Endothelial cell (in vitro differentiated cells): ENCODE results near the gene ABCG1. TPM values are rescaled to one million over a fixed set of nuclear protein-coding genes. Genes with fewer than 3 reads are reported as not detected.

Source experiments
- DNase-seq: peaks from one replicate; pipeline ENCODE4 v3.0.0; 2021; ENCODE audit warnings: low spot score
- H3K27ac Mint-ChIP-seq: one replicate; pipeline ENCODE4 v1.8.0; 2021; ENCODE audit warnings: mixed read lengths, inconsistent platforms; ENCODE audit not compliant: unreplicated experiment
- H3K27me3 Mint-ChIP-seq: one replicate; pipeline ENCODE4 v1.8.0; 2021; ENCODE audit warnings: mild to moderate bottlenecking, moderate library complexity, mixed read lengths, inconsistent platforms; ENCODE audit not compliant: unreplicated experiment
- H3K36me3 Mint-ChIP-seq: one replicate; pipeline ENCODE4 v1.8.0; 2021; ENCODE audit warnings: mild to moderate bottlenecking, low read depth, mixed read lengths, inconsistent platforms; ENCODE audit not compliant: unreplicated experiment
- H3K4me1 Mint-ChIP-seq: one replicate; pipeline ENCODE4 v1.8.0; 2021; ENCODE audit warnings: mild to moderate bottlenecking, mixed read lengths, inconsistent platforms; ENCODE audit not compliant: unreplicated experiment
- H3K4me3 Mint-ChIP-seq: one replicate; pipeline ENCODE4 v1.8.0; 2021; ENCODE audit warnings: mild to moderate bottlenecking, mixed read lengths, inconsistent platforms; ENCODE audit not compliant: unreplicated experiment
- H3K9me3 Mint-ChIP-seq: one replicate; pipeline ENCODE4 v1.8.0; 2021; ENCODE audit warnings: mixed read lengths, inconsistent platforms; ENCODE audit not compliant: unreplicated experiment
- total RNA-seq: library from RNA; stranded (reverse); fragmentation: NEBNext Ultra II Directional; extraction: Animal tissue kit (Norgen Biotek cat#: 25700); gene quantifications from one replicate; pipeline ENCODE4 v1.2.1, GENCODE V29; 2021; ENCODE audit not compliant: unreplicated experiment
- TF ChIP-seq, protein P1 (sequence below): fragments of 200-600 bp; sonication (generic); IDR thresholded peaks from one replicate; pipeline ENCODE4 v1.5.0; 2021; ENCODE audit warnings: antibody characterized with exemption; ENCODE audit not compliant: unreplicated experiment

ABCG1 gene
- total RNA-seq, 1 donor from 2014 or later = 48.9 TPM

- H3K36me3 Mint-ChIP-seq = peaks cover 8% of the 10 kb centered on the region
- no peak for DNase-seq
- TF ChIP-seq, protein P1, sequence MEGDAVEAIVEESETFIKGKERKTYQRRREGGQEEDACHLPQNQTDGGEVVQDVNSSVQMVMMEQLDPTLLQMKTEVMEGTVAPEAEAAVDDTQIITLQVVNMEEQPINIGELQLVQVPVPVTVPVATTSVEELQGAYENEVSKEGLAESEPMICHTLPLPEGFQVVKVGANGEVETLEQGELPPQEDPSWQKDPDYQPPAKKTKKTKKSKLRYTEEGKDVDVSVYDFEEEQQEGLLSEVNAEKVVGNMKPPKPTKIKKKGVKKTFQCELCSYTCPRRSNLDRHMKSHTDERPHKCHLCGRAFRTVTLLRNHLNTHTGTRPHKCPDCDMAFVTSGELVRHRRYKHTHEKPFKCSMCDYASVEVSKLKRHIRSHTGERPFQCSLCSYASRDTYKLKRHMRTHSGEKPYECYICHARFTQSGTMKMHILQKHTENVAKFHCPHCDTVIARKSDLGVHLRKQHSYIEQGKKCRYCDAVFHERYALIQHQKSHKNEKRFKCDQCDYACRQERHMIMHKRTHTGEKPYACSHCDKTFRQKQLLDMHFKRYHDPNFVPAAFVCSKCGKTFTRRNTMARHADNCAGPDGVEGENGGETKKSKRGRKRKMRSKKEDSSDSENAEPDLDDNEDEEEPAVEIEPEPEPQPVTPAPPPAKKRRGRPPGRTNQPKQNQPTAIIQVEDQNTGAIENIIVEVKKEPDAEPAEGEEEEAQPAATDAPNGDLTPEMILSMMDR = no peak
- H3K9me3 Mint-ChIP-seq = no peaks in the 10 kb centered on the region
- H3K27ac Mint-ChIP-seq = no peak overlapping the region
- no peak overlapping the region for H3K4me3 Mint-ChIP-seq
- H3K4me1 Mint-ChIP-seq = peaks cover 32% of the 10 kb centered on the region
- peaks cover 6% of the 10 kb centered on the region for H3K27me3 Mint-ChIP-seq
These were observed 18.6 kb downstream of the ABCG1 start for GRCh38 chr21:42237577-42237976.

DNA sequence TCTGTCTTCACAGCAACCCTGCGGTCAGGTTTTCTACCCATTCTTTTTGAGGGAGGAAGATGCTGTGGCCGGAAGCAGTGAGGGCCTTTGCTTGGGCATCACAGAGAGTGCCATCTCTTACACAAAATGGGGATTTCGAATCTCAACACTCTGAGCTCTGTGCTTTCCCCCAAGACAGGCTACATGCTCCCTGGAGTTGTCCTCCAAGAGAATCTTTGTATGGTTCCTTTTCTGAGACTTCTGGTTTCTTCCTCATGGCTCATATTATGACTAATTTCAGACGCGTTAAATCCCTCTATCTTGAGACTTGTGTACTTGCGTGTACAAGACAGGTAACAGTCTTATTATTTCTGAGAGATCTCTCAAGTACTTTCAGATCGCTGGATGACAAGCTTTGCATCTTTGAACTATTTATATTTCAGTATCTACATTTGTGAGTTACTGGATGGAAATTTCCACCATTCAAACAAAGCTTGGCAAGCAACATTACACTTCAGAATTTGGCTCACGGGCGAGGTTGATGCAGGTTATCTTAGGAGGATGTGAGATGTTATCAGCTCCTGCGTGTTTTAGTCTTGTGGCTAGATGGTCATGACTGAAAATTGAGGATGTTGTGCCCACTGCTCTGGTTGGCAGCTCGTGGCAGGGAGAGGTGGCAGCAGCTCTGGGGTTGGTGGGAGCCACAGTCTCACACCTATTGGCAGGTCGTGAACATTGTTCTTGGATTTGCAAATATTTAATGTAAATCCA is 19.4 kb downstream of the ABCG1 start:
- TF ChIP-seq, protein P1 = no peak
- Mint-ChIP-seq H3K36me3 (peaks cover 8% of the 10 kb centered on the region), H3K4me3 (no peak overlapping the region), H3K4me1 (peaks cover 25% of the 10 kb centered on the region), H3K27ac (no peak overlapping the region), H3K27me3 (peaks cover 6% of the 10 kb centered on the region), H3K9me3 (no peaks in the 10 kb centered on the region)
- no peak for DNase-seq

GRCh38 chr21:42239556-42239955 is 20.6 kb downstream of the ABCG1 start:
- H3K4me3 Mint-ChIP-seq = no peak overlapping the region
- H3K4me1 Mint-ChIP-seq = peaks cover 18% of the 10 kb centered on the region
- peaks cover 6% of the 10 kb centered on the region for H3K27me3 Mint-ChIP-seq
- no peak overlapping the region for H3K27ac Mint-ChIP-seq
- TF ChIP-seq, protein P1 = no peak
- peaks cover 8% of the 10 kb centered on the region for H3K36me3 Mint-ChIP-seq
- H3K9me3 Mint-ChIP-seq = no peaks in the 10 kb centered on the region
- DNase-seq = no peak

DNA sequence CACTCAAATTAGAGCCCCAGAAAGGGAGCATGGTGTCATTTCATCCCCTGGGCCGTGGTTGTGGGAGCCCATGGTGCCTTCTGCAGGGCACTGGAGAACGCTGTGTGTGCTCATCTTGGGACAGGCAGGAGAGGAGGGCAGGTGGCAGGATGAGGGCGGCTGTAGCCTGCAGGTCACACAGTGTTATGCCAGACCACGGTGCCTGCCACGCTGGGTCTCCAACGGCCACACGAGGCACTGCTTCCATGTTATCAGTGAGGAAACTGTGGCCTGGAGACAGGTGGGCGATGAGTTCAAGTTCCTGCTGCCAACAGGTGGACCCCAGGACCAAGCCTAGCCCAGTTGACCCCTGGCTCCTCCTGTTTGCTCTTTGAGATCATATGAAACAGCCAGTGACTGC is 21.0 kb downstream of the ABCG1 start:
- TF ChIP-seq, protein P1 = no peak
- Mint-ChIP-seq H3K36me3 (peaks cover 8% of the 10 kb centered on the region), H3K9me3 (no peaks in the 10 kb centered on the region), H3K4me3 (no peak overlapping the region), H3K27ac (no peak overlapping the region), H3K27me3 (peaks cover 6% of the 10 kb centered on the region), H3K4me1 (peaks cover 18% of the 10 kb centered on the region)
- no peak for DNase-seq

- Mint-ChIP-seq H3K27me3 (peaks cover 2% of the 10 kb centered on the region), H3K4me1 (peaks cover 4% of the 10 kb centered on the region), H3K9me3 (no peaks in the 10 kb centered on the region), H3K27ac (no peak overlapping the region), H3K4me3 (no peak overlapping the region), H3K36me3 (peaks cover 9% of the 10 kb centered on the region)
- TF ChIP-seq, protein P1 = no peak
- DNase-seq = no peak
These were observed 23.7 kb downstream of the ABCG1 start for GRCh38 chr21:42242611-42243010.
